ENCODE measurements around the gene TMPRSS13. TPM values are rescaled to one million over a fixed set of nuclear protein-coding genes. Genes with fewer than 3 reads are reported as not detected.
A peak's percentile ranks its signal among the peaks of the same experiment; 100 is the strongest.

TMPRSS13 gene
- total RNA-seq, 3 donors from 2014 or later (not counting 1 experiment from before 2014, with no cell fraction given) = 1.6 to 1.8 (median 1.8) TPM

DNA sequence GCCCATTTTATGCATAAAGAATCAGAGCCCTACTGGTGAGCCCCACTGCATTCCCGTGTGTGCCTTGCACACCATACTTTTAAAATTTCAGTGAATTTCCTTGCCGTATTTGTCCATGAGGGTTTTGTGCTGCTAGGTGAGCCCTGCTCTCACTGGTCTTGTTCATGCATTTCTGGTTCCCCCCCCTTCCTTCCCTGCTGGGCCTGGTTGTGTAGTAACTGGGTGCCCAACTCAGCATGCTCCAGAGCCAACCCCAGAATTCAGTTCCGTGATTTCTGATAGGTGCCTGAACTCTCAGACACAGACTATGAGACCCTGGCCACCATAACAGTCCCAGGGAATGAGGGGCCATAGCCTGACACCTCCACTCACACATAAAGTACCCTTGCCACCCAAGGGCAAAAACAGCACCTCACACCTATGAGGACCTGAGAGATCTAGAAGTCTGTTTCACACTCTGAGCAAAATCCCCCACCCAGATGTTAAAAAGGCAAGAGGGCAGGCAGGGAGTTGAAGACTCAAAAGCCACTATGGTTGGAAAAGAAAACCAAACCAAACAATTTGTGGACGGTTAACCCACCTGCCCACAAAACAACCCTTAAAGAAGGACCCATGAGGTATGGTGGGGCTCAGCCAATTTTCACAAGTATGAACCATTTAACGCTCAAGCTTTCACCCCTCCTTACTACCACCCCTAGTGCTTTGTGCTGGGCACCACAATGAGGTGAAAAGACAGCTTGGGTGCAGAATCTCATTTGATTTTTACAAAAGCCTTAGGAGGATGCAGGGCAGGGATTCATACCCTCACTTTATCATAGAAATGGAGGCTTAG is 40.2 kb upstream of the TMPRSS13 start:
- H3K27ac Mint-ChIP-seq = peak overlapping the region; percentile 85
- no peaks in the 10 kb centered on the region for H3K27me3 Mint-ChIP-seq (ENCODE audit: low read depth in 2 of 2)
- H3K27me3 ChIP-seq (ENCODE audit: control insufficient read depth, insufficient read depth, low read length) = no peaks in the 10 kb centered on the region
- no peak overlapping the region for H3K4me3 ChIP-seq (ENCODE audit: low read length)
- H3K9me3 ChIP-seq (ENCODE audit: control insufficient read depth, insufficient read depth, low read length) = no peaks in the 10 kb centered on the region
- peaks cover 51 to 57% of the 10 kb centered on the region in 2 donors for H3K4me1 Mint-ChIP-seq
- no peaks in the 10 kb centered on the region for H3K36me3 ChIP-seq (ENCODE audit: control insufficient read depth, insufficient read depth, low read length)
- H3K4me3 Mint-ChIP-seq = peak overlapping the region; percentile 70
- DNase-seq (peak in 1 of 2 donors; percentile 51), ATAC-seq (peak; percentile 73 to 84 (median 81))
- H3K9me3 Mint-ChIP-seq = no peaks in the 10 kb centered on the region
- peak overlapping the region; percentile 38 for H3K27ac ChIP-seq (ENCODE audit: low read length)
- 57% methylated on average over 4 of the region's 5 CpGs for WGBS (ENCODE audit: insufficient coverage)
- H3K4me1 ChIP-seq (ENCODE audit: control insufficient read depth, insufficient read depth, low read length) = peaks cover 57% of the 10 kb centered on the region
- intact Hi-C loops (cut with micrococcal nuclease) = loop anchor here (1.0 to 5.0 kb wide), 3 partner anchors 16 to 38 kb away; partner anchors contain the start of gene IL10RA
- H3K36me3 Mint-ChIP-seq = no peaks in the 10 kb centered on the region
- TF ChIP-seq, protein P1, sequence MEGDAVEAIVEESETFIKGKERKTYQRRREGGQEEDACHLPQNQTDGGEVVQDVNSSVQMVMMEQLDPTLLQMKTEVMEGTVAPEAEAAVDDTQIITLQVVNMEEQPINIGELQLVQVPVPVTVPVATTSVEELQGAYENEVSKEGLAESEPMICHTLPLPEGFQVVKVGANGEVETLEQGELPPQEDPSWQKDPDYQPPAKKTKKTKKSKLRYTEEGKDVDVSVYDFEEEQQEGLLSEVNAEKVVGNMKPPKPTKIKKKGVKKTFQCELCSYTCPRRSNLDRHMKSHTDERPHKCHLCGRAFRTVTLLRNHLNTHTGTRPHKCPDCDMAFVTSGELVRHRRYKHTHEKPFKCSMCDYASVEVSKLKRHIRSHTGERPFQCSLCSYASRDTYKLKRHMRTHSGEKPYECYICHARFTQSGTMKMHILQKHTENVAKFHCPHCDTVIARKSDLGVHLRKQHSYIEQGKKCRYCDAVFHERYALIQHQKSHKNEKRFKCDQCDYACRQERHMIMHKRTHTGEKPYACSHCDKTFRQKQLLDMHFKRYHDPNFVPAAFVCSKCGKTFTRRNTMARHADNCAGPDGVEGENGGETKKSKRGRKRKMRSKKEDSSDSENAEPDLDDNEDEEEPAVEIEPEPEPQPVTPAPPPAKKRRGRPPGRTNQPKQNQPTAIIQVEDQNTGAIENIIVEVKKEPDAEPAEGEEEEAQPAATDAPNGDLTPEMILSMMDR (IDR thresholded peaks at IDR 0.05) = no peak

DNA sequence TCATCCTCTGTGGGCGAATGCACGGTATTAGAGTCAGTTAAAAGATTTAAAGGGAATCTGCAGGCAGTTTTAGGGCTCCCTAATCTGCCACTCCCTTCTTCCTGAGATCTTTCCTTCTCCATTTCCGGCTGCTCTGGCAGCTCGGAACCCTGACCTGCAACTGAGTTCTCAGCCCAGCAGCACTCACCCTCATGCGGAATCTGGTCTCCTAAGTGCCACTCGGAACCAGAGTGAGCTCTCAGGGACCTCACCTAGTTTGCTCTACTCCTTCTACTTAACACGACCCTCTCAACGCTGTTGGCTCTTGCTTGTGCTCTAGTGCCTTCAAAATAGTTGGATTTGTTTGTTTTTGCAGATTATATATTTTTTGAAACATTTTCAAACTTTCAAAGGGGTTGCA is 37.7 kb upstream of the TMPRSS13 start:
- TF ChIP-seq, protein P1 (IDR thresholded peaks at IDR 0.05) = no peak
- Mint-ChIP-seq H3K27me3 (ENCODE audit: low read depth in 2 of 2) (no peaks in the 10 kb centered on the region), H3K9me3 (no peaks in the 10 kb centered on the region), H3K4me3 (no peak overlapping the region), H3K4me1 (peaks cover 34% of the 10 kb centered on the region in 2 donors), H3K36me3 (no peaks in the 10 kb centered on the region), H3K27ac (peak overlapping the region in 1 of 2 donors; percentile 14)
- no peaks in the 10 kb centered on the region for H3K9me3 ChIP-seq (ENCODE audit: control insufficient read depth, insufficient read depth, low read length)
- no peaks in the 10 kb centered on the region for H3K27me3 ChIP-seq (ENCODE audit: control insufficient read depth, insufficient read depth, low read length)
- no peak for ATAC-seq
- peaks cover 34% of the 10 kb centered on the region for H3K4me1 ChIP-seq (ENCODE audit: control insufficient read depth, insufficient read depth, low read length)
- no peak overlapping the region for H3K27ac ChIP-seq (ENCODE audit: low read length)
- no peak overlapping the region for H3K4me3 ChIP-seq (ENCODE audit: low read length)
- WGBS (ENCODE audit: insufficient coverage) = 98% methylated on average over 8 of the region's 8 CpGs
- intact Hi-C loops (cut with micrococcal nuclease) = loop anchor here (5.0 kb wide), 1 partner anchor 40 kb away; no protein-coding TSS in a partner anchor
- no peaks in the 10 kb centered on the region for H3K36me3 ChIP-seq (ENCODE audit: control insufficient read depth, insufficient read depth, low read length)
- DNase-seq = no peak

DNA sequence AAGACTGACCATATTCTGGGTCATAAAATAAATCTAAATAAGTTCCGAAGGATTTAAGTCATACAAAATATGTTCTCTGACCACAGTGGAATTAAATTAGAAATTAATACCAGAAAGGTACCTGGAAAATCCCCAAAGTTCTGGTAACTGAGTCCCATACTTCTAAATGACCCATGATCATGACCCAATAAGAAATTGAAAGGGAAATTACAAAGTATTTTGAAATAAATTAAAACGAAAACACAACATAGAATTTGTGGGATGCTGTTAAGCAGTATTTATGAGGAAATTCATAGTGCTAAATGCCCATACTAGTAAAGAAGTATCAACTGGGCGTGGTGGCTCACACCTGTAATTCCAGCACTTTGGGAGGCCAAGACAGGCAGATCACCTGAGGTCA is 33.6 kb upstream of the TMPRSS13 start:
- no peaks in the 10 kb centered on the region for H3K27me3 Mint-ChIP-seq (ENCODE audit: low read depth in 2 of 2)
- peaks cover 18 to 24% of the 10 kb centered on the region in 2 donors for H3K4me1 Mint-ChIP-seq
- TF ChIP-seq, protein P1 (IDR thresholded peaks at IDR 0.05) = no peak
- H3K27ac ChIP-seq (ENCODE audit: low read length) = no peak overlapping the region
- 88% methylated on average over 2 of the region's 3 CpGs for WGBS (ENCODE audit: insufficient coverage)
- no peak for DNase-seq
- H3K4me1 ChIP-seq (ENCODE audit: control insufficient read depth, insufficient read depth, low read length) = no peaks in the 10 kb centered on the region
- peaks cover 0 to 7% of the 10 kb centered on the region in 2 donors for H3K9me3 Mint-ChIP-seq
- no peaks in the 10 kb centered on the region for H3K27me3 ChIP-seq (ENCODE audit: control insufficient read depth, insufficient read depth, low read length)
- intact Hi-C loops (cut with micrococcal nuclease) = no loop called here
- H3K27ac Mint-ChIP-seq = no peak overlapping the region
- H3K9me3 ChIP-seq (ENCODE audit: control insufficient read depth, insufficient read depth, low read length) = no peaks in the 10 kb centered on the region
- H3K4me3 Mint-ChIP-seq = no peak overlapping the region
- no peak for ATAC-seq
- peaks cover 19% of the 10 kb centered on the region for H3K36me3 Mint-ChIP-seq
- H3K36me3 ChIP-seq (ENCODE audit: control insufficient read depth, insufficient read depth, low read length) = no peaks in the 10 kb centered on the region
- H3K4me3 ChIP-seq (ENCODE audit: low read length) = no peak overlapping the region

All from natural killer cell (primary cell).